ENCODE data around the gene GABRP. TPM values are rescaled to one million over a fixed set of nuclear protein-coding genes. Genes with fewer than 3 reads are reported as not detected.
"Not testable (repeated sequence)": the region's sequence is repeated elsewhere in the genome, so short reads cannot be mapped to it uniquely, and the experiment has no call there.

Gene GABRP
- total RNA-seq, 1 experiment from 2014 or later: not detected

DNA sequence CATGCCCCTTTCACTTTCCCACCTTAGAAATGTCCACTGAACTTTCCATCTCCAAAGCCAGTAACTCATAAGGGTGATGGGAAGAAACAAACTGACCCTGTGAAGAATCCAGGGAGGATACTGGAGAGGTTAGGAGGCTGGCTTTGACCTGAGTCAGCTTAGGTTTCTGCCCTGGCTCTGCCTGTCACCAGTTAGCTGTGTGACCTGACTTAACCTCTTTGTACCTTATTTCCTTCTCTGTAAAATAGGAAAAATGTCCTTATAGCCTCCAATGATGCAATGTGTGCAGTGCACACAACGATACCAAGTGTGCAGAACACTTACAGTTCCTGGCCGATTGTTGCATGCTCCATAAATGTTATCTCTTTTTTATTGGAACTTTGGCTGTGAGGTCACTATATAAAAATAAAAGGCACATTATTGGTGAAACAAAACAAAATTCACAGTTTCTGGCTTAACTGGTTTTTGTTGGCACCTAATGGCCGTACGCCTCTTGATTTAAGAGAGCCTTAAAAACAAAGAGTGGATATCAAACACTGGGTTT, 37.8 kb downstream of the GABRP start:
- no peaks in the 10 kb centered on the region for H3K27me3 Mint-ChIP-seq (ENCODE audit: insufficient read depth, unreplicated experiment)
- DNase-seq (ENCODE audit: unreplicated experiment): no peak
- H3K4me1 Mint-ChIP-seq (ENCODE audit: insufficient read depth, unreplicated experiment): no peaks in the 10 kb centered on the region
- H3K9me3 Mint-ChIP-seq (ENCODE audit: unreplicated experiment): peaks cover 5% of the 10 kb centered on the region
- TF ChIP-seq, protein P1, sequence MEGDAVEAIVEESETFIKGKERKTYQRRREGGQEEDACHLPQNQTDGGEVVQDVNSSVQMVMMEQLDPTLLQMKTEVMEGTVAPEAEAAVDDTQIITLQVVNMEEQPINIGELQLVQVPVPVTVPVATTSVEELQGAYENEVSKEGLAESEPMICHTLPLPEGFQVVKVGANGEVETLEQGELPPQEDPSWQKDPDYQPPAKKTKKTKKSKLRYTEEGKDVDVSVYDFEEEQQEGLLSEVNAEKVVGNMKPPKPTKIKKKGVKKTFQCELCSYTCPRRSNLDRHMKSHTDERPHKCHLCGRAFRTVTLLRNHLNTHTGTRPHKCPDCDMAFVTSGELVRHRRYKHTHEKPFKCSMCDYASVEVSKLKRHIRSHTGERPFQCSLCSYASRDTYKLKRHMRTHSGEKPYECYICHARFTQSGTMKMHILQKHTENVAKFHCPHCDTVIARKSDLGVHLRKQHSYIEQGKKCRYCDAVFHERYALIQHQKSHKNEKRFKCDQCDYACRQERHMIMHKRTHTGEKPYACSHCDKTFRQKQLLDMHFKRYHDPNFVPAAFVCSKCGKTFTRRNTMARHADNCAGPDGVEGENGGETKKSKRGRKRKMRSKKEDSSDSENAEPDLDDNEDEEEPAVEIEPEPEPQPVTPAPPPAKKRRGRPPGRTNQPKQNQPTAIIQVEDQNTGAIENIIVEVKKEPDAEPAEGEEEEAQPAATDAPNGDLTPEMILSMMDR (IDR thresholded peaks at IDR 0.05; ENCODE audit: unreplicated experiment): no peak
- H3K4me3 Mint-ChIP-seq (ENCODE audit: unreplicated experiment): no peak overlapping the region
- POLR2A ChIA-PET: no interaction called here
- H3K27ac Mint-ChIP-seq (ENCODE audit: low read depth, unreplicated experiment): no peak overlapping the region
- no peaks in the 10 kb centered on the region for H3K36me3 Mint-ChIP-seq (ENCODE audit: insufficient read depth, unreplicated experiment)
- intact Hi-C loops (cut with micrococcal nuclease): no loop called here
- CTCF ChIA-PET: interaction anchor here (0.7 to 1.3 kb wide), 3 partner anchors 10 to 29 kb away, joined by 3 to 5 read pairs (median 3); no protein-coding TSS in a partner anchor
- no TSS peak for BruUV-seq (replicated peaks)

- Mint-ChIP-seq H3K4me3 (ENCODE audit: unreplicated experiment) (no peak overlapping the region), H3K4me1 (ENCODE audit: insufficient read depth, unreplicated experiment) (no peaks in the 10 kb centered on the region), H3K36me3 (ENCODE audit: insufficient read depth, unreplicated experiment) (no peaks in the 10 kb centered on the region), H3K27me3 (ENCODE audit: insufficient read depth, unreplicated experiment) (no peaks in the 10 kb centered on the region), H3K9me3 (ENCODE audit: unreplicated experiment) (peaks cover 7% of the 10 kb centered on the region), H3K27ac (ENCODE audit: low read depth, unreplicated experiment) (no peak overlapping the region)
- intact Hi-C loops (cut with micrococcal nuclease): no loop called here
- ChIA-PET POLR2A (no interaction called here), CTCF (interaction anchor here (0.6 to 1.7 kb wide), 5 partner anchors 16 to 544 kb away, joined by 3 to 6 read pairs (median 4); no protein-coding TSS in a partner anchor)
- no peak for DNase-seq (ENCODE audit: unreplicated experiment)
- TF ChIP-seq, protein P1 (IDR thresholded peaks at IDR 0.05; ENCODE audit: unreplicated experiment): no peak
- BruUV-seq (replicated peaks): no TSS peak
Measured at GRCh38 chr5:170826117-170826516, 42.6 kb downstream of the GABRP start.

- no peak overlapping the region for H3K27ac Mint-ChIP-seq (ENCODE audit: low read depth, unreplicated experiment)
- H3K4me1 Mint-ChIP-seq (ENCODE audit: insufficient read depth, unreplicated experiment): no peaks in the 10 kb centered on the region
- CTCF ChIA-PET: no interaction called here
- H3K27me3 Mint-ChIP-seq (ENCODE audit: insufficient read depth, unreplicated experiment): no peaks in the 10 kb centered on the region
- TF ChIP-seq, protein P1 (IDR thresholded peaks at IDR 0.05; ENCODE audit: unreplicated experiment): no peak
- intact Hi-C loops (cut with micrococcal nuclease): no loop called here
- no peak for DNase-seq (ENCODE audit: unreplicated experiment)
- H3K4me3 Mint-ChIP-seq (ENCODE audit: unreplicated experiment): no peak overlapping the region
- POLR2A ChIA-PET: no interaction called here
- no peaks in the 10 kb centered on the region for H3K9me3 Mint-ChIP-seq (ENCODE audit: unreplicated experiment)
- peaks cover 5% of the 10 kb centered on the region for H3K36me3 Mint-ChIP-seq (ENCODE audit: insufficient read depth, unreplicated experiment)
- BruUV-seq (replicated peaks): no TSS peak
Measured at GRCh38 chr5:170832241-170832640, 48.7 kb downstream of the GABRP start.

- H3K9me3 Mint-ChIP-seq (ENCODE audit: unreplicated experiment); DNase-seq (ENCODE audit: unreplicated experiment); H3K36me3 Mint-ChIP-seq (ENCODE audit: insufficient read depth, unreplicated experiment); H3K27ac Mint-ChIP-seq (ENCODE audit: low read depth, unreplicated experiment); BruUV-seq (replicated peaks); H3K4me3 Mint-ChIP-seq (ENCODE audit: unreplicated experiment); H3K4me1 Mint-ChIP-seq (ENCODE audit: insufficient read depth, unreplicated experiment); POLR2A ChIA-PET; intact Hi-C loops (cut with micrococcal nuclease); H3K27me3 Mint-ChIP-seq (ENCODE audit: insufficient read depth, unreplicated experiment): not testable (repeated sequence)
- CTCF ChIA-PET: interaction anchor here (0.7 kb wide), 1 partner anchor 301 kb away, joined by 3 read pairs; no protein-coding TSS in a partner anchor
Measured at GRCh38 chr5:170833981-170834380, 50.5 kb downstream of the GABRP start.

DNA sequence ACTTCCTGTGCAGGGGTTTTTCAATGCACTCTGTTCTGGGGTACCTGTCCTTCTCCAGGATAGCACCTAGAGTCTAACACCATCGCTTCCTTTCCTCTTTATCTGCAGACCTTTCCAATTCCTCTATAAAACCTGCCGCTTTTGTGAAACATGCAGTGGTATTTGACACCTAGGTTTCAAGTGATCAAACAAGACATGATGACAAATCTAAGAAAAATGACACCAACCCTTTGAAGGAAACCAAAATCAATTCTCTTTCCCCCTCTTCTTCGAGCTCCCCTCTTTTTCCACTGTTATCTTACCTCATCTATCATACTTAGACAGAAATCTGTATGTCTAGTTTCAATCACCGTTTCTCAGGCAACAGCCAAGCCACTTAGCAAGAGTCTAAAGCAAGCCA, 52.7 kb downstream of the GABRP start:
- Mint-ChIP-seq H3K27me3 (ENCODE audit: insufficient read depth, unreplicated experiment) (no peaks in the 10 kb centered on the region), H3K4me3 (ENCODE audit: unreplicated experiment) (no peak overlapping the region), H3K4me1 (ENCODE audit: insufficient read depth, unreplicated experiment) (no peaks in the 10 kb centered on the region), H3K27ac (ENCODE audit: low read depth, unreplicated experiment) (no peak overlapping the region), H3K36me3 (ENCODE audit: insufficient read depth, unreplicated experiment) (peaks cover 5% of the 10 kb centered on the region), H3K9me3 (ENCODE audit: unreplicated experiment) (no peaks in the 10 kb centered on the region)
- CTCF ChIA-PET: interaction anchor here (0.9 kb wide), 1 partner anchor 26 kb away, joined by 3 read pairs; no protein-coding TSS in a partner anchor
- POLR2A ChIA-PET: no interaction called here
- BruUV-seq (replicated peaks): no TSS peak
- intact Hi-C loops (cut with micrococcal nuclease): no loop called here
- TF ChIP-seq, protein P1 (IDR thresholded peaks at IDR 0.05; ENCODE audit: unreplicated experiment): no peak
- no peak for DNase-seq (ENCODE audit: unreplicated experiment)

Data from MCF 10A (cell line).